ENCODE measurements around the gene CTTN. TPM values are rescaled to one million over a fixed set of nuclear protein-coding genes. Genes with fewer than 3 reads are reported as not detected.

Gene CTTN
- total RNA-seq, 4 donors from 2014 or later = 261 to 536 (median 402) TPM

DNA sequence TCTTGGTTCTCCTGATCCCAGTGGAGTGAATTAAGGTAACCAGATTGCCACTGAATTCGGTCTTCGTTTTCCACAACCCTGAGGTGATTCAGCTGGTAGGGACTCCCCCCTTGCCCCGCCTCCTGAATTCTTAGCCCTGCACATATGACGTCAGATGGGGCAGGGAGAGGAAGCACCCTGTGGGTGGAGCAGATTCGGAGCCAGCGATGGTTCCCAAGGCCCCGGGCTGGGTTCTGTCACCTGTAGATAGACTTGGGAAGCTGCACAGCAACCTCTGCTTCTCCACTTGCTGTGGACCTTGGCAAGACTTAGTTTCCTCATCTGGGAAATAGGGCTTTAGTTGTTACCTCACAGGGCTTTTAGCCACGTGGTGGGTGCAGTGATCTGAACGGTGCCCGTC, 67.8 kb downstream of the CTTN start:
- DNase-seq = peak in 2 of 3 donors; percentile 30 to 41
- no peak overlapping the region for H3K27ac ChIP-seq
- no peaks in the 10 kb centered on the region for H3K27me3 ChIP-seq
- no peak overlapping the region for H3K4me3 ChIP-seq
- no peaks in the 10 kb centered on the region for H3K4me1 ChIP-seq
- TF ChIP-seq, protein P1, sequence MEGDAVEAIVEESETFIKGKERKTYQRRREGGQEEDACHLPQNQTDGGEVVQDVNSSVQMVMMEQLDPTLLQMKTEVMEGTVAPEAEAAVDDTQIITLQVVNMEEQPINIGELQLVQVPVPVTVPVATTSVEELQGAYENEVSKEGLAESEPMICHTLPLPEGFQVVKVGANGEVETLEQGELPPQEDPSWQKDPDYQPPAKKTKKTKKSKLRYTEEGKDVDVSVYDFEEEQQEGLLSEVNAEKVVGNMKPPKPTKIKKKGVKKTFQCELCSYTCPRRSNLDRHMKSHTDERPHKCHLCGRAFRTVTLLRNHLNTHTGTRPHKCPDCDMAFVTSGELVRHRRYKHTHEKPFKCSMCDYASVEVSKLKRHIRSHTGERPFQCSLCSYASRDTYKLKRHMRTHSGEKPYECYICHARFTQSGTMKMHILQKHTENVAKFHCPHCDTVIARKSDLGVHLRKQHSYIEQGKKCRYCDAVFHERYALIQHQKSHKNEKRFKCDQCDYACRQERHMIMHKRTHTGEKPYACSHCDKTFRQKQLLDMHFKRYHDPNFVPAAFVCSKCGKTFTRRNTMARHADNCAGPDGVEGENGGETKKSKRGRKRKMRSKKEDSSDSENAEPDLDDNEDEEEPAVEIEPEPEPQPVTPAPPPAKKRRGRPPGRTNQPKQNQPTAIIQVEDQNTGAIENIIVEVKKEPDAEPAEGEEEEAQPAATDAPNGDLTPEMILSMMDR (IDR thresholded peaks at IDR 0.05) = no peak
- TF ChIP-seq POLR2A (IDR thresholded peaks at IDR 0.05) = no peak
- no peaks in the 10 kb centered on the region for H3K36me3 ChIP-seq
- H3K9me3 ChIP-seq = no peaks in the 10 kb centered on the region

GRCh38 chr11:70466596-70466995, 68.3 kb downstream of the CTTN start:
- H3K27me3 ChIP-seq = no peaks in the 10 kb centered on the region
- peak in 1 of 3 donors; percentile 37 for DNase-seq
- TF ChIP-seq, protein P1 (IDR thresholded peaks at IDR 0.05) = no peak
- TF ChIP-seq POLR2A (IDR thresholded peaks at IDR 0.05) = no peak
- H3K9me3 ChIP-seq = no peaks in the 10 kb centered on the region
- no peaks in the 10 kb centered on the region for H3K4me1 ChIP-seq
- H3K36me3 ChIP-seq = no peaks in the 10 kb centered on the region
- no peak overlapping the region for H3K4me3 ChIP-seq
- no peak overlapping the region for H3K27ac ChIP-seq

DNA sequence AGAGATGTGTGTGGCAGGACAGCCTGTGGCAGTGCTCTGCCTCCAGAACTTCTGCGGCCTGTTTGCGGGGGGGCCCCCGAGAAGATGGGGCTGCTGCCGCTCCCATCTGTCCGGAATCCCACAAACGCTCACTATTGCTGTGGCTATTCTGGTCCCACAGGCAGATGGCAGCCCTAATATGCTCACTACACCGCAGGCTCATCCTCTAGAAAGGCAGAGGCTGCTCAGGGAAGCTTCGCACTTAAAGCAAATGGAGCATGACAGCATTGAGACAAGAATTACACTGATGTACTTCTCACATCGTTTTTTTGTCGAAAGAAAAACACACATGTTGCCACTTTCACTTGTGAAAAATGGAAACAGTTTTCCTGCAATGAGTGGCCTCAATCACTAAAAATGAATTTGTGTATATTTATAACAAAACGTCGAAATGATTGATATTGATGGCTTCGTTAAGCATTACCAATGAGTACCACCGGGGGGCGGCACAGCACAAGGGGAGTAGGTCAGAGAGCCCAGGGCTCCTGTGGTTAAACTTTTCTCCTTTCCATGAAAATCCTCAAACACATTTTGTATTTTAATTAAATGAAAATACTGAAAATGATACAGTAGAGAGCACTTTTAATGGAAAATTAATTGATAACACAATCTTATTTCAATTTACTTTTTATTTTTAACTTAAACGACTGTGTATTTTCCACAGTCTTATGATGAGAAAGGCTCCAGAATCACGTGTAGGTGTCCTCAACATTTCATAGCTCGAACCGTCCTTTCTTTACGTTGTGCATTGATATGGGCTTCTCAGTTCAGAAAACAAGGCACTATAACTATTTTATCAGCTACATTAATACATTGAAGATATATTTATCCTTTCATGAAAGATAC, 69.1 kb downstream of the CTTN start:
- DNase-seq = peak; percentile 30 to 80 (median 71)
- TF ChIP-seq, protein P1 (IDR thresholded peaks at IDR 0.05) = peak in 5 of 6 experiments; percentile 35 to 89 (median 81)
- no peak for TF ChIP-seq POLR2A (IDR thresholded peaks at IDR 0.05)
- Histone ChIP-seq H3K9me3 (no peaks in the 10 kb centered on the region), H3K4me3 (no peak overlapping the region), H3K27me3 (no peaks in the 10 kb centered on the region), H3K4me1 (no peaks in the 10 kb centered on the region), H3K27ac (no peak overlapping the region), H3K36me3 (no peaks in the 10 kb centered on the region)

DNA sequence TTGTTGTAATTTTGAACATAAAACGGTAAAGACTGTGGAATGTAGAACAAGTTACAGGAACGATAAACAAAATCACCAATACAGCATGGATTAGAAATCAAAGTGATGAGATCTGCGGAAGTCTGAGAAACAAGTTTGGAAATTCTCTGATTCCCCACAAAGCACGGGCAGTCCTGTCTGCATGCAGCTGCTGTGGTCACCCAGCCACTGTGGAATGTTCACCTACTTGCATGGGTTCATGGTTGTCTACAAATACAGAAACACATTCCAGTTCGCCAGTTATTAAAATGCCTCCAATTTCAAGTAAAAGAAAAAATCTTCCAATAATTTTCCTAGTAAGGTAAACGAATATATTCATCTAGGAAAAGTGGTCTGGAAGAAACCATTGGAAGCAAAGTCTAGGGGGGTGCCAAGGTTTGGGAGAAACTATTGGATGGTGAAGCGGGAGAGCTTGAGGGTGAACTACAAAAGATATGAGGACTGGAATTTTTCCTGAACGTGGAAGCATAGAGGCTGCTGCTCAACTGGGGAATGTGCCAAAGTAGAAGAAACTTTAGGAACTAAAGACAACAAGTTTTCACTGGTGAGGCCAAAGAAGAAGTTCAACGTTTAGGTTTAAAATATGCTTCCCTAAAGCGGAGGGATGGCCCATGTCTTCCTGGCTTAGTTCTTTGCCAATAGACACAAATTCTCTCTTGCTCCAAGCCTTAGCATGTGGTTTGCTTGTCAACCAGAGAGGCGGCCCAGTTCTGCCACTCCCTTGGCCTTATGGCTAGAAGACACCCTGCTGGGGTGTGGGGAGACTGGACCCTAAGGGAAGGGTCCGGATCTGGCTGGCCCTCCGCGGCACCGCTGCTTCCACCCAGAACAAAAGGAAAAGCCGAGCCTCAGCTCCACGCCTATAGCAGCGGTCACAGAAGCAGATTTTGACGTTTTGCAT, 70.2 kb downstream of the CTTN start:
- Histone ChIP-seq H3K4me1 (no peaks in the 10 kb centered on the region), H3K4me3 (no peak overlapping the region), H3K36me3 (no peaks in the 10 kb centered on the region), H3K27ac (no peak overlapping the region), H3K9me3 (no peaks in the 10 kb centered on the region), H3K27me3 (no peaks in the 10 kb centered on the region)
- DNase-seq = peak in 1 of 3 donors; percentile 18
- TF ChIP-seq POLR2A (IDR thresholded peaks at IDR 0.05) = no peak
- TF ChIP-seq, protein P1 (IDR thresholded peaks at IDR 0.05) = no peak

- Histone ChIP-seq H3K9me3 (no peaks in the 10 kb centered on the region), H3K4me3 (no peak overlapping the region), H3K27ac (no peak overlapping the region), H3K27me3 (no peaks in the 10 kb centered on the region), H3K36me3 (no peaks in the 10 kb centered on the region), H3K4me1 (no peaks in the 10 kb centered on the region)
- TF ChIP-seq, protein P1 (IDR thresholded peaks at IDR 0.05) = no peak
- no peak for TF ChIP-seq POLR2A (IDR thresholded peaks at IDR 0.05)
- DNase-seq = no peak
Measured at GRCh38 chr11:70470127-70470526, 71.8 kb downstream of the CTTN start.

All from Peyer's patch (tissue), 4 donors.